SK-N-MC (cell line): ENCODE results near the gene PLEKHA5.

ENCODE experiments used
- EZH2 ChIP-seq: fragments of 200-600 bp; sonication (generic); IDR thresholded peaks from one replicate; pipeline ENCODE4 v1.6.1; 2017; ENCODE audit warnings: antibody characterized with exemption
- POLR2AphosphoS5 ChIP-seq: IDR thresholded peaks from 2 replicates; pipeline ENCODE4 v1.6.1; 2012; ENCODE audit warnings: mild to moderate bottlenecking, low read depth, low read length, borderline replicate concordance

DNA sequence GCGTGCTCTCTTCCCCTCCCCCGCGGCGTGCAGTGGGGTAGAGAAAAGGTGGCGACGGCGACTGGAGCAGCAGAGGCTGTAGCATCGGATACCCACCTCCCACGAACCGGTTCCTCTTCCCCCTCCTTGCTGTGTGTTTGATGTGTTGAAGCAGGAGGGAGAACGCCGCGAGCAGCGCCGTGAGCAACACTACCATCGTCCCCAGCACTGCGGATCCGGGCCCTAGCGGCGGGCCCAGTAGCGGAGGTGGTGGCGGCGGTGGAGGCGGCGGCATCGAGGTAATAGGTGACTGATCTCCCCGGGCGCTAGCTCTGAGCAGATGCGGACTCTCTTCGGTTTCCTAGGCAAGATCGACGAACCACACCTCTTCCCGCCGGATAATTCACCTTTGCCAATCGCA lies 176.8 kb downstream of the PLEKHA5 start:
- TF ChIP-seq POLR2AphosphoS5 (no peak), EZH2 (no peak)
